Duodenal mucosa (tissue), 2 donors: Measurements from ENCODE around the gene ZBTB37.

Experiments
- H3K27ac ChIP-seq: one replicate; pipeline ENCODE4 v1.7.0; 2013; ENCODE audit warnings: low read depth, low read length
- H3K27me3 ChIP-seq, 2 donors: one replicate each; pipeline ENCODE4 v1.7.0; 2013; ENCODE audit warnings: low read length in 2 of 2, control low read depth in 1 of 2; ENCODE audit not compliant: insufficient read depth in 2 of 2, control insufficient read depth in 1 of 2
- H3K36me3 ChIP-seq, 2 donors: one replicate each; pipeline ENCODE4 v1.7.0; 2013; ENCODE audit warnings: low read length in 2 of 2, control low read depth in 1 of 2; ENCODE audit not compliant: insufficient read depth in 2 of 2, control insufficient read depth in 1 of 2
- H3K4me1 ChIP-seq, 2 donors: one replicate each; pipeline ENCODE4 v1.7.0; 2013; ENCODE audit warnings: low read length in 2 of 2, control low read depth in 1 of 2; ENCODE audit not compliant: insufficient read depth in 2 of 2, control insufficient read depth in 1 of 2
- H3K4me3 ChIP-seq, 2 donors: one replicate each; pipeline ENCODE4 v1.7.0; 2013; ENCODE audit warnings: low read length in 2 of 2, low read depth in 1 of 2
- H3K9ac ChIP-seq, 2 donors: one replicate each; pipeline ENCODE4 v1.7.0; 2013; ENCODE audit warnings: low read length in 2 of 2, low read depth in 1 of 2
- H3K9me3 ChIP-seq, 2 donors: one replicate each; pipeline ENCODE4 v1.7.0; 2013; ENCODE audit warnings: low read length in 2 of 2, control low read depth in 1 of 2; ENCODE audit not compliant: control insufficient read depth in 1 of 2

The ZBTB37 gene

DNA sequence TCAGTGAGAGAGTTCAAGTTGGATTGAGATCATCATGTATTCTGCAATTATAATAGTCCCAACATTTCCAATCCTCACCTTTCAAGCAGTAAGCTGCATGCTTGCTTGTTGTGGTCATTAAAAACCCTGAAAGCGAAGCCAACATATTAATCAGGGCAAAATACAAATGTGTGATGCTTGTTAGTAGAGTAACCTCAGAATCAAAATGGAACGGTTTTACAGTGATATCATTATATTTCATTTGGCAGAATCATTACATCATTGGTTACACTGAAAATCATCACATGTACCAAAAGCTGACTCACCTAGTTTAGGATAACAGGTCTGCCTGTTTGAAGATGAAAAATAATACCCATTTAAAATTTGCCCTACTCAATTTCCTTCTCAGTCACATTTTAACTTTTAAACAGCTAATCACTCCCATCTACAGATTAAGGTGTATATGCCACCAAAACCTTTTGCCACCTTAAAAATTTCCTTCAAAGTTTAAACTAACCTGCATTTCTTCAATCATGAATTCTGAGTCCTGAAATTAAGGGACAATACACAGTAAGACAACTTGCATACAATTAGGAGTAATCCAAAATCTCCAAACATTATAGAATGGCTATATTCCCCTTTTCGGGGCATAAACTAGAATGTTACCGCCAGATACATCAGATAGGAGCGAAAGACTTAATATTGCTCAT lies 3.9 kb upstream of the ZBTB37 start:
- Histone ChIP-seq H3K9ac (no peak overlapping the region), H3K27me3 (no peaks in the 10 kb centered on the region), H3K36me3 (peaks cover 40 to 49% of the 10 kb centered on the region in 2 donors), H3K4me3 (peak overlapping the region in 1 of 2 donors; percentile 92), H3K9me3 (no peaks in the 10 kb centered on the region), H3K4me1 (peaks cover 22 to 33% of the 10 kb centered on the region in 2 donors), H3K27ac (no peak overlapping the region)

DNA sequence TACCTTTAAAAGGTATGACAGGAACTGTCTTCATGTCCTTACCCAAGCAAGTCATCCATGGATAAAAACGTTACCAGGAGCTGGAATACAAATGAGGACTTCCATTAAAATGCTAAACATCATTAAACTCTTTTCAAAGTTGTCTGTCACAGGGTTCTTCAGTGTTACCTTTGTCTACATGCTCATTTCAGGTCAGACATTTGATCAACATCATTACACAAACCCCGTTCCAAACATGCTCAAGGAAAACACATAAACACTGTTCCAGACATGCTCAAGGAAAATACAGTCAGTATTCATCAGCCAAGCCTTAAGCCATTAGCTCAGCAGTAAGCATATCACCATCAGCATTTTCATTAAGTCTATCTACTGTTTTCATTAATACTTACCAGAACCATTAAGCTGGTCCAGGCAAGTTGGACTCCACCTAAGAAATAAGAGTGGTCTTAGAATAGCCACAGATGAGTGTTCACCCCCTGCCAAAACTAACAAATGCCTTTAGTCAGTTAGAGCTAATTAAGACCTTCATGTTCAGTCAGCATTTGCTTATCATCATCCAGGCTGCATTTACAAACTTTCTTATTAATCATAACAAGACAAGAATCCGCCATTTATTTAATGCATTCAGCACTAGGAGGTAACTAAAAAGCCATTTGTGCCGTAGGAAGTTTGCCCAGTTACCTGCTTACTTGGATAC lies 2.6 kb upstream of the ZBTB37 start:
- Histone ChIP-seq H3K27ac (no peak overlapping the region), H3K9ac (peak overlapping the region; percentile 71 to 84), H3K36me3 (peaks cover 40 to 49% of the 10 kb centered on the region in 2 donors), H3K9me3 (no peaks in the 10 kb centered on the region), H3K4me3 (peak overlapping the region; percentile 92 to 95), H3K4me1 (peaks cover 29 to 44% of the 10 kb centered on the region in 2 donors), H3K27me3 (no peaks in the 10 kb centered on the region)

DNA sequence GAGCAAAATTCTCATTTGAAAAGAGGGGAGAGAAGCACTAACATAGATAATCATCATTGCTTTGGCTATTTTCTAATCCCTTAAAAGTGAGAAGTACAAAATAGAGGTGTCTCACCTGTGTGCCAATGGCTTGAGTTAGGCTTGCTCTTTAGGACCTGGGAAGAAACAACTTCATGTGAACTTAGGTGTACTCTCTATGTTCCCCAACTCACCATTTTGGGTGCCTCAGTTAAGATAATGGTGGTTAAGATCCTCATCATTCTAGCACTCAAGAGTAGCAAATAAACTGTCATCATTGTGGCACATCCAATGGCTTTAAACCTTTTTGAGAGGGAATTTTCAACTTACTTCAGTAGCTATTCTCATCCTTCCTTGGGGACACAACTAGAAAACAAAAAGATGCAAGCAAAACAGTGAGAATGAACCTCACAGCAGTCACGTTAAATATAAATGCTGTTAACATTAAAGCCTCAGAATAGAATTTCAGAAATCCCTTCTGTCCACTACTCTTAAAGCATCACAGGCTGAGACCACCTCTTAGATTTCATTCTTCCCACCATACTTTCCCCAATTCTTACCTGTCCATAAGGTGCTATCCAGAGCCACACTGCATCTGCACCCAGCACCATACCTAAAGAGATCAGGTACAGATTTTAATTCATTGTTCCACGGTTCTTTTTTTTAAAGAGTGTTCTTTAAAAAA lies 1.6 kb upstream of the ZBTB37 start:
- peak overlapping the region; percentile 71 to 84 for H3K9ac ChIP-seq
- no peaks in the 10 kb centered on the region for H3K27me3 ChIP-seq
- H3K9me3 ChIP-seq = no peaks in the 10 kb centered on the region
- H3K27ac ChIP-seq = no peak overlapping the region
- H3K4me3 ChIP-seq = peak overlapping the region; percentile 92 to 95
- H3K36me3 ChIP-seq = peaks cover 40 to 49% of the 10 kb centered on the region in 2 donors
- H3K4me1 ChIP-seq = peaks cover 37 to 47% of the 10 kb centered on the region in 2 donors

DNA sequence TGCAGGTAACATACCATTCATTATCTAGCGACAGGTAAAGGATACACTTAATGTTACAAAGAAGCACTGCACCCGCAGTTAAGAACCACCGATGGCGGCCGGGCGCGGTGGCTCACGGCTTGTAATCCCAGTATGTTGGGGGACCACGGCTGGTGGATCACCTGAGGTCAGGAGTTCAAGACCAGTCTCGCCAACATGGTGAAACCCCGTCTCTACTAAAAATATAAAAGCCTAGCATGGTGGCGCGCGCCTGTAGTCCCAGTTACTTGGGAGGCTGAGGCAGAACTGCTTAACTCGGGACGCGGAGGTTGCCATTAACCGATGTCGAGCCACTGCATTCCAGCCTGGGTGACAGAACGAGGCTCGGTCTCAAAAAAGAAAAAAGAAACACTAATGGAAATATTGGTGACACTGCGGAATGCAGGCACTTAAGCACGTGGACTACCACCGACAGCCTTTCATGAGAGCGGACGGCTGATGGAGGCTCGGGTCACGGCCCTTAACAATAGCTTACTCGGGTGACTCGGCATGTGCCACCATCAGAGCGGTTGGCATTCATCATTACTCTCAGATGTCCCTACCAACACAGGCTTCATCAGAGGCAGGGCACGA lies 933 bp upstream of the ZBTB37 start:
- Histone ChIP-seq H3K4me1 (peaks cover 39 to 47% of the 10 kb centered on the region in 2 donors), H3K9me3 (no peaks in the 10 kb centered on the region), H3K36me3 (peaks cover 40 to 46% of the 10 kb centered on the region in 2 donors)

DNA sequence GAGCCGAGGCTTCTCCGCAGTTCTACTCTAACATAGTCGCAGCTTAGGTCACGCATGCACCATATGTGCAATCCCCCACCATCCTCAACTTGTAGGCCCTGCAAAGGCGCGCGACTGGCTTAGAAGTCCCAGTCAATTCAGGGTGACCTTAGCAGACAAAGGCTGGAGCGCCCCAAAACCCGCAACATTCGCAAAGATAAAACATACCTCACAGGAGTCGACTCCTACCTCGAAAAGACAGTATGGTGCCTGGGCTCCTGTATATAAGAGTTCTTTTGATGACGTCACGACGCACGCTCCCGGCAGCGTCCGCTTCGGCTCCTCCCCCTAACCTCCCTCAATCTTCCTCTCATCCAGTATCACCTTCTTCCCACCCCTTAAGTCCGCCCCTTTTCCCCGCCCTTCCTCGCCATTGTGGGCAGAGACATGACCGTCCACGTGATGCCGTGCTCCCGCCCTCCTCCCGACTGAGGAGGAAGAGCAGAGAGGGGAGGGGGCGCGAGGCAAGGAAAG lies 371 bp upstream of the ZBTB37 start, which contains the start of gene GAS5:
Gene GAS5 (minus strand): TSS at position 237 of the 513 bp plus-strand sequence.
- peaks cover 36 to 40% of the 10 kb centered on the region in 2 donors for H3K36me3 ChIP-seq
- peak within 1 kb of the TSS; percentile 97 for H3K27ac ChIP-seq
- peak within 1 kb of the TSS; percentile 92 to 95 for H3K4me3 ChIP-seq
- no peaks in the 10 kb centered on the region for H3K27me3 ChIP-seq
- peaks cover 39 to 47% of the 10 kb centered on the region in 2 donors for H3K4me1 ChIP-seq
- H3K9me3 ChIP-seq = no peaks in the 10 kb centered on the region
- peak within 1 kb of the TSS; percentile 71 to 85 for H3K9ac ChIP-seq

More for the DNA sequence above, 933 bp upstream of the ZBTB37 start:
- Histone ChIP-seq H3K27me3 (no peaks in the 10 kb centered on the region), H3K4me3 (peak overlapping the region; percentile 92 to 95), H3K27ac (peak overlapping the region; percentile 97), H3K9ac (peak overlapping the region; percentile 71 to 84)

DNA sequence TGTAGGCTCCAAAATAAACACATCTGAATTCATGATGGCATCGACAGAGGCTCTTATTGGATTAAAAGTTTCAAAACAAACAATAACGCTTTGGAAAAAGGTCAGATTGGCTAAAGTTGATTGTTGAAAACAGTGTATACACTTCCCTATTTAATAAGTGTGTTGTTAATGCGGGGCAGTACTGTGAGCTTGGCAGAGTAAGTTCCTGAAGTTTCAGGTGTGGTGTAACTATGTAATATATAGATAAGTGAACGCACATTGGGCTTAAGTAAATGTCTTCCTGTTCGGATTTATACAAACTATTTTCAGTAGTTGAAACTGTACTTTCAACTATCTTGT lies 810 bp downstream of the ZBTB37 start:
- H3K4me3 ChIP-seq = peak overlapping the region; percentile 92 to 95
- no peaks in the 10 kb centered on the region for H3K9me3 ChIP-seq
- no peaks in the 10 kb centered on the region for H3K27me3 ChIP-seq
- H3K9ac ChIP-seq = peak overlapping the region; percentile 71 to 85
- peak overlapping the region; percentile 97 for H3K27ac ChIP-seq
- H3K4me1 ChIP-seq = peaks cover 39 to 47% of the 10 kb centered on the region in 2 donors
- H3K36me3 ChIP-seq = peaks cover 24 to 29% of the 10 kb centered on the region in 2 donors

DNA sequence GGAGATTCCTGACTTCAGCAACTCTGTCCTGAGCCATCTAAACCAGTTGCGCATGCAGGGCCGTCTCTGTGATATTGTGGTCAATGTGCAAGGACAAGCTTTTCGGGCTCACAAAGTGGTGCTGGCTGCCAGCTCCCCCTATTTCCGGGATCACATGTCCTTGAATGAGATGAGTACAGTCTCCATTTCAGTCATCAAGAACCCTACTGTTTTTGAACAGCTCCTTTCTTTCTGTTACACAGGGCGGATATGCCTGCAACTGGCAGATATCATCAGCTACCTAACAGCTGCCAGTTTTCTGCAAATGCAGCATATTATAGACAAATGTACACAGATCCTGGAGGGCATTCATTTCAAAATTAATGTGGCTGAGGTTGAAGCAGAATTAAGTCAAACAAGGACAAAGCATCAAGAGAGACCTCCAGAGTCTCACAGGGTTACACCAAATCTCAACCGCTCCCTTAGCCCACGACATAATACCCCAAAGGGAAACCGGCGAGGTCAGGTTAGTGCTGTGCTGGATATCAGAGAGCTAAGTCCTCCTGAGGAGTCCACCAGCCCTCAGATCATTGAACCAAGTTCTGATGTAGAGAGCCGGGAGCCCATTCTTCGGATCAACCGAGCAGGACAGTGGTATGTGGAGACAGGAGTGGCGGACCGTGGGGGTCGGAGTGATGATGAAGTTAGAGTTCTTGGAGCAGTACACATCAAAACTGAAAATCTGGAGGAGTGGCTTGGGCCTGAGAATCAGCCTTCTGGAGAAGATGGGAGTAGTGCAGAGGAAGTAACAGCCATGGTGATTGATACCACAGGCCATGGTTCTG lies 2.3 kb downstream of the ZBTB37 start:
- Histone ChIP-seq H3K27me3 (no peaks in the 10 kb centered on the region), H3K9me3 (no peaks in the 10 kb centered on the region), H3K4me3 (peak overlapping the region in 1 of 2 donors; percentile 92), H3K27ac (peak overlapping the region; percentile 42), H3K36me3 (peaks cover 11 to 15% of the 10 kb centered on the region in 2 donors), H3K4me1 (peaks cover 29 to 37% of the 10 kb centered on the region in 2 donors), H3K9ac (peak overlapping the region; percentile 12 to 71)

DNA sequence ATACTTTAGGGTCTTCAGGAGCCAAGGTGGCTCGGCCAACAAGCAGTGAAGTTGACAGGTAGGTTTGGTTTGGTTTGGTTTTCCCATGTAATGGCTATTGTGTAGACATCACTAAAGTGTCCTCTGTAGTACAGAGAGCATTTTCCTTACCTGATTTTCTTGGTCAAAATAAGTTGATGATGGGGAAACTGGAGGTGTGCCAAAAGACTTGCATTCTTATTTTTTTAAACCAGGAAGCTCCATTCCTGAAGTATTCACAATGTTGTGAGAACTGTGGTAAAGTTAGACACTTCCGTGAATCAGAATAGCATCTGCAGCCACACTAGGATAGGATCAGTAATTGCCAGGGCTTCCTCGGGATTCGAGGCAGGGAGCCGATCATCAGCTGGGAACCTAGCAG lies 2.9 kb downstream of the ZBTB37 start:
- H3K27me3 ChIP-seq = no peaks in the 10 kb centered on the region
- peaks cover 5 to 11% of the 10 kb centered on the region in 2 donors for H3K36me3 ChIP-seq
- H3K4me1 ChIP-seq = peaks cover 24 to 31% of the 10 kb centered on the region in 2 donors
- no peak overlapping the region for H3K4me3 ChIP-seq
- no peak overlapping the region for H3K27ac ChIP-seq
- no peaks in the 10 kb centered on the region for H3K9me3 ChIP-seq
- no peak overlapping the region for H3K9ac ChIP-seq

DNA sequence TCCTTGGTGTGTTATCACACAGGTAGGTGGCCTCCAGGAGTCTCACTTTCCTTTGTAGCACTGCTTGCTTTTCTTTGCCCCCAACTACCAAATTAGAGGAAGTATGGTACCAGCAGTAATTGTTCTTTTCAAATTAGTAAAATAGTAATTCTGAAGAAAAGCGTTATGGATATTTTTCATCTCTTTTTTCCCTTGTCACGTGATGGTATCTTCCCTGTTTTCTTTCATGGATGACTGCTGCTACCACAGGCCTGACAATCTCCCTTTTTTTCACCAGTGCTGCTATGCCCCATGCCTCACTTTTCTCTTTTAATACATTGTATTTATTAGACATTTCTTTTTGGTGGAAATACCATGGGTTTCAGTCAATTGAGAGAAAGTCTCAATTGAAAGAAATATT lies 3.3 kb downstream of the ZBTB37 start:
- Histone ChIP-seq H3K4me3 (no peak overlapping the region), H3K27ac (no peak overlapping the region), H3K4me1 (peaks cover 20 to 27% of the 10 kb centered on the region in 2 donors), H3K9me3 (no peaks in the 10 kb centered on the region), H3K27me3 (no peaks in the 10 kb centered on the region), H3K36me3 (peaks cover 1 to 7% of the 10 kb centered on the region in 2 donors), H3K9ac (no peak overlapping the region)
